GM21528 (cell line): ENCODE data around the gene CGB5.
A peak's percentile ranks its signal among the peaks of the same experiment; 100 is the strongest.

Experiments
- ATAC-seq: cut with Tn5 transposase; IDR thresholded peaks from one replicate; pipeline ENCODE4 v1.9.1; 2021; ENCODE audit warnings: mild to moderate bottlenecking, moderate library complexity; ENCODE audit not compliant: unreplicated experiment, low FRiP score

Gene CGB5

DNA sequence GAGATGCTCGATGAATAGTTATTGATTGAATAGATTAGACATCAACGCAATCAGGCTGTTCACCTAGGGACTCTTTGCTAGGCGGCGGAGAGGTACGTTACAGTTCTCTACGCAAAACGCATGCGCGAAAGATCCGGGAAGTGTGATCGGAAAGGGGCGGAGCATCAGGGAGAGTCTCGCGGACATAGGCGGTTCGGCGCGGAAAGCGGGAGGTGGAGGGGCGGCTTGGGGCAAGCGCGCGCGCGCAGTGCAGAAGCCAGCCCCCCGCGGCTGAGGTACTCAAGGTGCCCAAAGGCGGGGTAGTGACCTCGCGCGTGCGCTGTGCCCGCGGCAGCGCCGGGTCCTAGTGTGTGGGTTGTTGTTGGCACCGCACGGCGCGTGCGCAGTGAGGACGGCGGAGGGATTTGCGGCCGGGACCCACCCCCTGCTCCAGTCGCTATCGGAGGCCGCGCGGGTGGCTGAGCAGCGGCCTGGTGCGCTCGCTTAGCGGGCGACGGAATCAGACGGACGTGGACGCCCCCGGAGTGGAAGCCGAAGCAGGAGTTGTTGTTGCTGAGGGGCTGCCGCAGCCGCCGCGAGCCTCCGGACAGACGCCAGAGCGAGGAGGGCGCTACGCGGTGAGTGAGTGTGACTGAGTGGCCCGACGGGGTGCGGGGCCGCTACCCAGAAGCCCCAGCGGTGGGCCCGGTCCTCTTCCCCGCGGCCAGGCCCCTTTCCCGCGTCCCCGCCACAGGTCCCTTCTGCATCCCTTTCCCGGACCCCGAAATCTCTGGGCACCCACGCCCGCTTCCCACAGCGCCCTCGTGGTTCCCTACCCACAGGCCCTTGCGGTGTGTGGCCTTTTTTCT is 41.6 kb downstream of the CGB5 start, which contains the start of gene SNRNP70:
Gene SNRNP70, plus strand, starts transcription at position 432 of the 848 bp plus-strand sequence. CDS start 964 bp downstream, outside the sequence.
- ATAC-seq: peak; percentile 82

DNA sequence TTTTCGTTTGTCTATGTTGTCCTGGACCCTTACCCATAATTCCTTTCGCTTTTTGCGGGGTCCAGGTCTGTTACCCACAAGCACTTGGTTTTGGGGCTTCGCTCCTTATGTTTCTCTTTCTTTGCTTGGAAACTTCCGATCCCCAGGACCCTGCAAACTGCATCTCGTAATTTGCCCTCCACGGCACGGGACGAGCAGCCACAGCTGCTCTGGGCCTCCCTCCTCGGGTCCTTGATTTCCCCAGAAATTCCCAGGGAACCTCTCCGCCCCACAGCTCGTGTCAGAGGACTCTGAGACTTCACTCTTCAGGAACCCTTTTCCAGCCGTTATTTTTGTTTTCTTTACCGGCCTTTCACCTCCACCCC is 42.2 kb downstream of the CGB5 start:
- no peak for ATAC-seq

DNA sequence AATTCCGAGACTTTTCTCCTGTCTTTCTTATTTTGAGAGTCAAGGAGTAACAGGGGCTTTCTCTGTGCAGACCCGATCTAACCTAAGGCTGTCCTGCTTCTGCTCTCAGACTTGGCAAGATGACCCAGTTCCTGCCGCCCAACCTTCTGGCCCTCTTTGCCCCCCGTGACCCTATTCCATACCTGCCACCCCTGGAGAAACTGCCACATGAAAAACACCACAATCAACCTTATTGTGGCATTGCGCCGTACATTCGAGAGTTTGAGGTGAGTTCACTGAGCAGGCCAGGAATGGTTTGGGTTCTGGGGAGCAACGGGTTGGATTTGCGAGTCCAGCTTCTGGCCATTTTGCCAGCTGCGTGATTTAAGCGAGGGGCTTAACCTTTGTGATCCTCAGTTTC is 42.6 kb downstream of the CGB5 start:
- ATAC-seq: no peak

DNA sequence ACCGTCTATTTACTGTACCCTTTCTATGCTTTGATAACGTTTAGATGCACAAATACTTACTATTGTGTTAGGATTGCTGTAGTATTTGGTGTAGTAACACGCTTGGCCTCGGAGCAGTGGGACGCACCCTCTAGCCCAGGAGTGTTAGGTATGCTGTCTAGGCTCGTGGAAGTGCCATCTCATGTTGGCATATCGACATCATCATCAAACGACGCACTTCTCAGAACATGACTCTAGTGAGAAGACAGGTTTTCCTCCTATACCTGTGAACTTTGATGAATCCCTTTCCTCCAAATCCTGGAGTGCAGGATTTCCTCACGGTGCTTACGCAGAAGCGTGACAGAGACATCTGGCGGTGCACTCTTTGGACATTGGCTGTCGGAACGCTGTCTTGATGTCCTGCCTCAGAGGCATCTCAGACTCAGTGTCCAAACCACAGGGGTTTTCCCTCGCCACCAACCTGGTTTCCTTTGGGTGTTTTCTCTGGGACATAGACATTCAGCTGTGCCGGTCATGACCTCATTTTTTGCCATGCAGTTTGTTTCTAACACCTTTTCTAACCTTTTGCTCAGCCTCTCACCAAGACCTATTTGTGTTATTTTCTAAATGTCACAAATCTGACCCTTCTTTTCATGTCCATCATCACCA is 47.9 kb downstream of the CGB5 start:
- ATAC-seq: no peak

DNA sequence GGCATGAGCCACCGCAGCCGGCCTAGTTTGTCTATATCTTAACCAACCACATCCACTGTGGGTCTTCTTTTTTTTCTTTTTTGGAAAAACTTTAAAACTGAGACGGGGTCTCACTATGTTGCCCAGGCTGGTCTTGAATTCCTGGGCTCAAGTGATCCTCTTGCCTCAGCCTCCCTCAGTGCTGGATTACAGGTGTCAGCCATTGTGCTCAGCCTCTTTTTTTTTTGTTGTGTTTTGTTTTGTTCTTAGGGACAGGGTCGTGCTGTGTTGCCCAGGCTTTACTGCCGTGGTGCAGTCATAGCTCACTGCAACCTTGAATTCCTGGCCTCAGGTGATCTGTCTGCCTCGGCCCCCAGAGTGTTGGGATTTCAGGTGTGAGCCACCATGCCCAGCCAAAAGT is 49.0 kb downstream of the CGB5 start:
- ATAC-seq: no peak
